Measurements from ENCODE around the gene RUNX1. TPM values are rescaled to one million over a fixed set of nuclear protein-coding genes. Genes with fewer than 3 reads are reported as not detected.

RUNX1 gene
- total and polyA plus RNA-seq, 2 donors (not counting 1 experiment from before 2014, with no cell fraction given) = 26.3 to 73.0 TPM

- Histone ChIP-seq H3K27ac (ENCODE audit: low read length in 2 of 2) (no peak overlapping the region), H3K27me3 (replicated peaks in 1 of 4; ENCODE audit: control extremely low read depth in 1 of 4, control insufficient read depth in 3 of 4, insufficient read depth in 4 of 4, low read length in 3 of 4) (no peaks in the 10 kb centered on the region), H3K9ac (ENCODE audit: low read length) (no peak overlapping the region), H3K9me3 (ENCODE audit: control extremely low read depth in 1 of 3, control insufficient read depth in 2 of 3, insufficient read depth in 1 of 3, low read length in 2 of 3) (no peaks in the 10 kb centered on the region), H3K4me2 (replicated peaks; ENCODE audit: low read depth, low read length, poor library complexity, severe bottlenecking) (peak overlapping the region; percentile 31), H3K79me2 (ENCODE audit: control insufficient read depth, insufficient read depth, low read length) (peaks cover 81% of the 10 kb centered on the region), H3K4me3 (ENCODE audit: control extremely low read depth in 1 of 5, extremely low read depth in 1 of 5, insufficient read depth in 1 of 5, low read depth in 2 of 5, low read length in 4 of 5) (no peak overlapping the region), H2AFZ (ENCODE audit: insufficient read depth, low read depth, low read length, poor library complexity, severe bottlenecking) (no peak overlapping the region), H4K20me1 (ENCODE audit: control insufficient read depth, insufficient read depth, low read length, poor library complexity, severe bottlenecking) (peaks cover 73% of the 10 kb centered on the region), H3K36me3 (replicated peaks in 1 of 2; ENCODE audit: control extremely low read depth in 1 of 2, control insufficient read depth in 1 of 2, extremely low read depth in 1 of 2, insufficient read depth in 2 of 2, low read length in 1 of 2) (no peaks in the 10 kb centered on the region), H3K4me1 (ENCODE audit: control insufficient read depth in 2 of 2, insufficient read depth in 2 of 2, low read length in 2 of 2) (peaks cover 46 to 48% of the 10 kb centered on the region in 2 donors)
- ChIA-PET CTCF (interaction anchor here (1.0 to 1.5 kb wide), 3 partner anchors 15 to 143 kb away, joined by 3 to 4 read pairs (median 4); no protein-coding TSS in a partner anchor), POLR2A (no interaction called here)
- H3K4me3 Mint-ChIP-seq = peak overlapping the region; percentile 1
- intact Hi-C loops (cut with micrococcal nuclease) = no loop called here
- no peak for DNase-seq
- no peak overlapping the region for H3K27ac Mint-ChIP-seq
- no peaks in the 10 kb centered on the region for H3K27me3 Mint-ChIP-seq
- no peaks in the 10 kb centered on the region for H3K9me3 Mint-ChIP-seq (ENCODE audit: insufficient read depth)
- ATAC-seq (ENCODE audit: low read depth) = no peak
- TF ChIP-seq EZH2 (IDR thresholded peaks at IDR 0.05; ENCODE audit: borderline replicate concordance, insufficient read depth, low read depth, low read length, poor library complexity, severe bottlenecking) (no peak), CTCF (IDR thresholded peaks at IDR 0.05) (no peak)
- WGBS (ENCODE audit: insufficient coverage) = 50% methylated on average over 1 of the region's 7 CpGs
- H3K4me1 Mint-ChIP-seq = peaks cover 57% of the 10 kb centered on the region
Observed at GRCh38 chr21:34907461-34908418, 141.4 kb downstream of the RUNX1 start.

GRCh38 chr21:34906401-34906800 lies 142.7 kb downstream of the RUNX1 start:
- Histone ChIP-seq H3K36me3 (replicated peaks in 1 of 2; ENCODE audit: control extremely low read depth in 1 of 2, control insufficient read depth in 1 of 2, extremely low read depth in 1 of 2, insufficient read depth in 2 of 2, low read length in 1 of 2) (no peaks in the 10 kb centered on the region), H2AFZ (ENCODE audit: insufficient read depth, low read depth, low read length, poor library complexity, severe bottlenecking) (no peak overlapping the region), H3K9me3 (ENCODE audit: control extremely low read depth in 1 of 3, control insufficient read depth in 2 of 3, insufficient read depth in 1 of 3, low read length in 2 of 3) (no peaks in the 10 kb centered on the region), H3K9ac (ENCODE audit: low read length) (no peak overlapping the region), H3K4me1 (ENCODE audit: control insufficient read depth in 2 of 2, insufficient read depth in 2 of 2, low read length in 2 of 2) (peaks cover 32 to 34% of the 10 kb centered on the region in 2 donors), H3K4me2 (replicated peaks; ENCODE audit: low read depth, low read length, poor library complexity, severe bottlenecking) (no peak overlapping the region), H3K27ac (ENCODE audit: low read length in 2 of 2) (no peak overlapping the region), H3K4me3 (ENCODE audit: control extremely low read depth in 1 of 5, extremely low read depth in 1 of 5, insufficient read depth in 1 of 5, low read depth in 2 of 5, low read length in 4 of 5) (no peak overlapping the region), H3K79me2 (ENCODE audit: control insufficient read depth, insufficient read depth, low read length) (peaks cover 78% of the 10 kb centered on the region), H4K20me1 (ENCODE audit: control insufficient read depth, insufficient read depth, low read length, poor library complexity, severe bottlenecking) (peaks cover 72% of the 10 kb centered on the region), H3K27me3 (replicated peaks in 1 of 4; ENCODE audit: control extremely low read depth in 1 of 4, control insufficient read depth in 3 of 4, insufficient read depth in 4 of 4, low read length in 3 of 4) (no peaks in the 10 kb centered on the region)
- ATAC-seq (ENCODE audit: low read depth) (no peak), DNase-seq (no peak)
- Mint-ChIP-seq H3K27me3 (no peaks in the 10 kb centered on the region), H3K4me1 (peaks cover 43% of the 10 kb centered on the region), H3K9me3 (ENCODE audit: insufficient read depth) (no peaks in the 10 kb centered on the region), H3K27ac (no peak overlapping the region), H3K4me3 (no peak overlapping the region)
- ChIA-PET POLR2A (no interaction called here), CTCF (interaction anchor here (1.5 to 1.6 kb wide), 2 partner anchors 17 to 144 kb away, joined by 4 to 9 read pairs; no protein-coding TSS in a partner anchor)
- TF ChIP-seq CTCF (IDR thresholded peaks at IDR 0.05) (no peak), EZH2 (IDR thresholded peaks at IDR 0.05; ENCODE audit: borderline replicate concordance, insufficient read depth, low read depth, low read length, poor library complexity, severe bottlenecking) (no peak)
- intact Hi-C loops (cut with micrococcal nuclease) = no loop called here

Measured in B cell (primary cell).